ENCODE data around the gene CST1. TPM values are rescaled to one million over a fixed set of nuclear protein-coding genes. Genes with fewer than 3 reads are reported as not detected.
"Not testable (repeated sequence)": the region's sequence is repeated elsewhere in the genome, so short reads cannot be mapped to it uniquely, and the experiment has no call there.

Gene CST1
- total RNA-seq, 4 donors from 2014 or later: 6.8 TPM; not detected in 3

- intact Hi-C loops (cut with DNase I; ENCODE audit: low total_unique reads): no loop called here
- no peak for DNase-seq (ENCODE audit: low spot score in 2 of 2)
- WGBS, 2 donors: 11 to 25% methylated on average over 1 of the region's 1 CpG
- H3K4me3 ChIP-seq (ENCODE audit: low read depth, poor library complexity, severe bottlenecking): no peak overlapping the region
- TF ChIP-seq CTCF (IDR thresholded peaks at IDR 0.05) (no peak), POLR2A (IDR thresholded peaks at IDR 0.05) (no peak)
Measured at GRCh38 chr20:23721962-23722361, 28.8 kb downstream of the CST1 start.

- WGBS, 2 donors: 52 to 63% methylated on average over 9 of the region's 9 CpGs
- H3K4me3 ChIP-seq (ENCODE audit: low read depth, poor library complexity, severe bottlenecking); intact Hi-C loops (cut with DNase I; ENCODE audit: low total_unique reads); DNase-seq (ENCODE audit: low spot score in 2 of 2): not testable (repeated sequence)
Measured at GRCh38 chr20:23719351-23719750, 31.4 kb downstream of the CST1 start.

- H3K4me3 ChIP-seq (ENCODE audit: low read depth, poor library complexity, severe bottlenecking); DNase-seq (ENCODE audit: low spot score in 2 of 2); intact Hi-C loops (cut with DNase I; ENCODE audit: low total_unique reads): not testable (repeated sequence)
Measured at GRCh38 chr20:23711778-23712177, 39.0 kb downstream of the CST1 start.

DNA sequence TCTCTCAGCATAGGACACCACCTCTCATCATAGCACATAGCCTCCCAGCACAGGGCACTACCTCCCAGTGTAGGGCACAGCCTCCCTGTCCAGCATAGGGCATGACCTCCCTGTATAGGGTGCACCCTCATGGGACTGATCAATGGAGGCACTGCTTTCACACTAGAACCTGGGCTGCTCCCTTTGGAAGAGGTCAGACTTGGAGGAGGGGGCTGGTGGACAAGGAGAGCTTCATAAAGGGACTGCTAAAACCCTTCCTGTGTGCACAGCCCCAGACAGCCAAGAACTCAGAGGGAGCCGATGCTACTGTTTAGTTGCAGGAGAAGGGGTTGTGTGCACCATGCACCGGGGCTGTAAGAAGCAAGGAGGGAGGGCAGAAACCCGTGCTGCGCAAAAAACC is 40.0 kb downstream of the CST1 start:
- WGBS, 2 donors: 92 to 94% methylated on average over 4 of the region's 4 CpGs
- TF ChIP-seq POLR2A (IDR thresholded peaks at IDR 0.05) (no peak), CTCF (IDR thresholded peaks at IDR 0.05) (no peak)
- DNase-seq (ENCODE audit: low spot score in 2 of 2): no peak
- intact Hi-C loops (cut with DNase I; ENCODE audit: low total_unique reads): no loop called here
- H3K4me3 ChIP-seq (ENCODE audit: low read depth, poor library complexity, severe bottlenecking): no peak overlapping the region

DNA sequence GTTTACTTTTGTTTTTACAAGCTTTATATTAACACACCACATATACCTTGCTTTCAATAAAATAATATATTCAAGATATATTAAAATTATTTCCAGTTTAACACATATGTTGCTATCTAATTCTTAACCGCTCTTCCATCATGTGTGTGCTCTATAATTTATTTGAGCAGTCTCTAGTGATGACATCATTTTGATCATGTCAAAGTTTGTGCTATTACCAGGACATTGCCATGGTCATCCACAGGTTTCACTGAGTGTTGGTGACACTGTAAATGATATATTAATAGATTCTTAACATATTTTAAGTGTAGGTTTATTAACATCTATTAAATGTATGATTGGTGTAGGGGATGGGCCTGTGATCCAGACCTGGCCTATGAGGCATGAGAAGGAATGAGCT is 44.8 kb downstream of the CST1 start:
- H3K4me3 ChIP-seq (ENCODE audit: low read depth, poor library complexity, severe bottlenecking): no peak overlapping the region
- TF ChIP-seq POLR2A (IDR thresholded peaks at IDR 0.05) (no peak), CTCF (IDR thresholded peaks at IDR 0.05) (no peak)
- DNase-seq (ENCODE audit: low spot score in 2 of 2): no peak
- intact Hi-C loops (cut with DNase I; ENCODE audit: low total_unique reads): no loop called here
- WGBS, 2 donors: 87 to 98% methylated on average over 1 of the region's 1 CpG

DNA sequence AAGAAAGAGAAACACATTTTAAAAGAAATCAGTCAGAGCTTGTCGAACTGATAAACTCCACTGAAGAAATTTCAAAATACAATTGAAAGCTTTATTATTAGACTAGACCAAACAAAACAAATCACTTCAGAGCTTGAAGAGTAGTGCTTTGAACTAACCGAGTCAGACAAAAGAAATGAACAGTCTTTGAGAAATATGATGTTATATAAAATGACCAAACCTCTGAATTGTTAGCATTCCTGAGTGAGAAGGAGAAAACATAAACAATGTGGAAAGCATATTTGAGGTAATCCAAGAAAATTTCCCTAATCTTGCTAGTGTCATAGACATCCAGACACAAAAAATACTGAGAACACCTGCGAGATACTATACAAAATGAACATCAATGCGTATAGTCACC is 48.7 kb downstream of the CST1 start:
- intact Hi-C loops (cut with DNase I; ENCODE audit: low total_unique reads): no loop called here
- no peak for DNase-seq (ENCODE audit: low spot score in 2 of 2)
- WGBS, 2 donors: 84% methylated on average over 4 of the region's 4 CpGs

More for the DNA sequence above, 48.7 kb downstream of the CST1 start:
- H3K4me3 ChIP-seq (ENCODE audit: low read depth, poor library complexity, severe bottlenecking): no peak overlapping the region
- TF ChIP-seq CTCF (IDR thresholded peaks at IDR 0.05) (no peak), POLR2A (IDR thresholded peaks at IDR 0.05) (no peak)

All from lower leg skin (tissue), 4 donors.